Anterior cingulate cortex (tissue), 58 donors: ENCODE measurements around the gene ARHGAP20.

Experiments used
- DNase-seq, 58 donors: peaks; one replicate each; lab custom pipeline; 2025; lab: John Stamatoyannopoulos, UW

ARHGAP20 gene, protein sequence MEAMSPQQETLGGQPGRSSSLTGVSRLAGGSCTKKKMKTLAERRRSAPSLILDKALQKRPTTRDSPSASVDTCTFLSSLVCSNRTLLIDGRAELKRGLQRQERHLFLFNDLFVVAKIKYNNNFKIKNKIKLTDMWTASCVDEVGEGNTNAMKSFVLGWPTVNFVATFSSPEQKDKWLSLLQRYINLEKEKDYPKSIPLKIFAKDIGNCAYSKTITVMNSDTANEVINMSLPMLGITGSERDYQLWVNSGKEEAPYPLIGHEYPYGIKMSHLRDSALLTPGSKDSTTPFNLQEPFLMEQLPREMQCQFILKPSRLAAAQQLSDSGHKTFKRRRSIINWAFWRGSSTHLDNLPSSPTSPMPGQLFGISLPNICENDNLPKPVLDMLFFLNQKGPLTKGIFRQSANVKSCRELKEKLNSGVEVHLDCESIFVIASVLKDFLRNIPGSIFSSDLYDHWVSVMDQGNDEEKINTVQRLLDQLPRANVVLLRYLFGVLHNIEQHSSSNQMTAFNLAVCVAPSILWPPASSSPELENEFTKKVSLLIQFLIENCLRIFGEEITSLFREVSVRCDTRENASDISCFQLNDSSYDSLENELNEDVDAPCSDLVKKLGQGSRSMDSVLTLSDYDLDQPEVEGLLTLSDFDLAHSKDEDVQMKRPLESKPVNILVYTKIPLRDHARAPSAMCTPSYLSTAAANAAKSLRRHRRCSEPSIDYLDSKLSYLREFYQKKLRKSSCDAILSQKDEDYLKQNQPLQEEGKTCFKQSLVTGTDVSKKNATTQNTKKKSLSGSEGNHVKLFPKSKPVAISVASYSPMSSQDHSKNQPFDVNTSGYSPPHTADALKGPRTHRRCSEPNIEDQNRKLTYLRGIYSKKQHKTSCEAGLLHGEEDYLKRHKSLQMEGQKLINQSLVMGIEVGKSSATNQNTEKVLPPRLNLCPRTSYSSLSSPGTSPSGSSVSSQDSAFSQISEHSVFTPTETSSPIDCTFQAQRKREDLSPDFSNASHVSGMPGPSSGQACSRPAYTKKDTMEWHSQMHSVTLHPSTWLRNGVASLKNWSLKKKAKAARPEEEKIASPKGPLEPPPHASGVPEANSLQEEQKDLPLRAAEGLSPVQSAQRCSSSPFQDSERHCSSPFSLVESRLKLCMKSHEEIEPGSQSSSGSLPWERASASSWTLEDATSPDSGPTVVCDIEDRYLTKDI

DNA sequence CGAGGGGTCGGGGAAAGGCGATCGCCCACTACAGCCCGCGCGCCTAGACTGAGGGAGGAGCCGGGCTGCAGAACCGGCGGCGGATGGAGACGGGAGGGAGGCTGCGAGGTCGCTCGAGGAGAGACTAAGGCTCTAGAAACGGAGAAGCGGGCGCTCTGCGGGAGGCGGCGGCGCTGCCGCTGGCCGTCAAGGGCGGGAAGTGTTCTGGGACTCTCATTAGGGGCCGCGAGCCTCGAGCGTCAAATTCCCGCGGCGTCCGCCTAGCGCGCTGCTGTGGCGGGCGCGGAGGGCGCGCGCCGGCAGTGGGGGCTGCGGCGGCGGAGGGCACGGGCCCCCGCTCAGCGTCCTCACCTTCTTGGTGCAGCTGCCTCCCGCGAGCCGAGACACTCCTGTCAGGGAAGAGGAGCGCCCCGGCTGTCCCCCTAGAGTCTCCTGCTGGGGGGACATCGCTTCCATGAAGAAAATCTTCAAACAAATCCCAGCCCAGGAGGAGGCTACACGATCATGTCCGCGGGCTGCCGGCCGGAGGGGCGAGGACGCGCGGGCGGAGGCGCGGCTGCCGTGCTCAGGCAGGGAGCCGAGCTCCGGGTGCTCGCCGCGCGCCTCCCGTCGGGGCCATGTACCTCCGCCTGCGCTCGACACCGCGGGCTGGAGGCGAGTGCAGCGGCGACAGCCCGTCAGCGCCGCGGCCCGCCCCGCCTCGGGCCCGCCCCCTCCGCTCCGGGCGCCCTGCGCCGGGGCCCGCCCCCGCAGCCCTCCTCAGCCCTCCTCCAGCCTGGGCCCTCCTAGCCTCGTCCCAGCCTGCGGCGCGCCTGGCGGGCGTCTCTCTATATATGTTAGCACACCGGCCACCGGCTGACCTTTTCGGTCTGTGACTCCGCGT lies at the start of gene ARHGAP20:
ARHGAP20 (minus strand) TSS at position 662 of the 883 bp plus-strand sequence; CDS start at position 456, 206 bp downstream.
- DNase-seq, result peak in 48 of 58 donors; percentile 15 to 87 (median 58)

DNA sequence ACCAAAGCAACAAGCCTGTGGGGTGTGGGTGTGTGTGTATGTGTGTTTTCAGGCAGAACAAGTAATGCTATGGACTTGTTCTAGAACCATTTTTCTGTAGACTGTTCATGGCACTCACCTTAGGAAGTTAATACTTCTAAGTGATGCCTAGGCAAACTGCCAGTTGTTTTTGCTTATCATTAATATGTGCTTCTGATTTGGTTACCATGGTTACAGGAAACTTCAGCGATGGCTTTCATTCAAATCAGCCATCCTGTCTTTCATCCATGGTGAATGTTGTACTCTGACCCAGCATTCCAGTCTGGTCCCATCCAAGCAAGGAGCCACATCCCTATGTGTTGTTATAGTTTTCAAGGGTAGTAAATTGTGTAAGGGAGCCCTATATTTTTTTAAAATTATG lies 49.8 kb upstream of the ARHGAP20 start:
- no peak for DNase-seq

DNA sequence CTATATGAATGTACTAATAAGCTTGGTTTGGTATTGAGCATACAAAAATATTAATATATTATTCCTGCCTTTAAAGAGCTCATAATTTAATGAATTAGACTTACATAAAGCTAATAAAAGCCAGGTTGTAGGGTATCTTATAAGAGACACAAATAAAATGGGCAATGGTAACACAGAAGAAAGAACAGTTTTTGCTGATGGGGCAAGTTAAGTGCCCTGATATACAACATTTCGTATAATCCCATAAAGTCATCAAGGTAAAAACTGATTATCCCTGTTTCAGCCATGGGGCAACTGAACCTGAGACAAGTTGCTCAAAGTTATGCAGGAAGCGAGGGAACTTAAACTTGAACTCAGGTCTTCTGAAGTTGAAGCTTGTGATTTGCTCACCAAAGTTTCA lies 48.9 kb upstream of the ARHGAP20 start:
- no peak for DNase-seq

DNA sequence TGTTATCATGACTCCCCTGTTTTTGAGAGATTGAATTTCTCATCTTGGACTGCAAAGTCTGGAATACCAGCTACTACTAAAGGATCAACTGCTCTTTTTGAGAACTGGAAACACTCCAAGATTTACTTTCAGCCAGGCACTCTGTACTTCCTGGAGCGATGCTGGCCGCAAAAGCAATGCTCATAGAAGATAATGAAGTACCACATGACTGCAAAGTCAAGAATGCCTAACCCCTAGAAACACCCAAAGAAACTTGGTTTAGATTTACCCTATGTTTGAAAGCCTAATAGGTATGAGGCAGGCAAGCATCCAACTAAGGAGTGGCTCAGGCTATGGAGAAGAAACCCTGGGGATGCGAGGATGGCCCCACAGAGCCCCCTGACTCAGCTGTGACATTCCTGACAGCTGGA lies 47.7 kb upstream of the ARHGAP20 start:
- DNase-seq, result no peak

DNA sequence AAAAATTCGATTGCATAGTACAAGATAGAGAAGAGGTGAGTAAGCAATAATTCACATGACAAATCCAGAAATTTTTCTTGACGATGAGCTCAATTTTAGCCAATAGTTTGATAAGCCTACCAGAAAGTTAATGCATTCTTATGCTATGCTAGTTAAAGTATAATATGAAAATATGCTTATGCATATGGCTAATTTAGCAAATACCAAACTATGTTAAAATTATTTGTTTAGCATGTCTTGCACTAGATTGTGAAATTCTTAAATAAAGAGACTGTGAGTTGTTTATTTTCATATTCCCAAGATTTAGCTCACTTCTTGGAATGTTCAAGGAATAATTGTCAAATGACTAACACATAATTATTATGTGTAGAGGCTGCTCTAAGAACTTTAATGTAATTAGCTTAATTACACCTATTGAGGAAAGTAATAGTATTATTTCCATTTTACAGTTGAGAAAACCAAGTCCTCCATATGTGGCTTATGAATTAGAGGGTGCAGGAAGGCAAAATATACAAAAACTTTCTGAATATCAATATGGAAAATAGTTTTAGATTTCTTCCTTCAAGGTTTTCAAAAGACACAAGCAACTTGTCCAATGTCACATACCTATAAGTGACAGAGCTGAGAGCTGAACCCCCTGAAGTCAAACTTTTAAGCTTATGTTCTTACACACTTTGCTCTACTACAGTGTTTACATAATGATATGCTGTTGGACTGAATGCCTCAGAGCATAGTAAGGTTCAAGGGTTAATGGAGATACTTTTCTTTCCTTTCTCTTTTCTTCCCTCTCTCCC lies 45.9 kb upstream of the ARHGAP20 start:
- DNase-seq, result no peak

DNA sequence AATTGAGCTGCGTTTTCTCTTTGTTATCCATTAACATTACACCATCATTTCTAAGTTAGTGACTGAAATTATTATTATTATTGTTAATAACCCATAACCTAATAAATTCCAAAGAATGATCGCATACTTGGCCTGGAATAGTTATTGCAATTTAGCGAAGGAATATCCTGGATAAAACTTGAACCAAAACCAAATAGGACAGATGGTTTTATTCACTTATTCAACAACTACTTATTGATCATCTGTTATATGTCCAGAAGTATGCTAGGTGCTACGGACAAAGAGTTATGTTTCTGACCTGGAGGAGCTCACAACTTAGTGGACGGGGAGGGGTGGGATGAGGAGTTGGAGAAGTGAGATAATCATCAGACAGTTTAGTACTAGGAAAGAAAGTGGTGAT lies 44.8 kb upstream of the ARHGAP20 start:
- DNase-seq, result no peak

DNA sequence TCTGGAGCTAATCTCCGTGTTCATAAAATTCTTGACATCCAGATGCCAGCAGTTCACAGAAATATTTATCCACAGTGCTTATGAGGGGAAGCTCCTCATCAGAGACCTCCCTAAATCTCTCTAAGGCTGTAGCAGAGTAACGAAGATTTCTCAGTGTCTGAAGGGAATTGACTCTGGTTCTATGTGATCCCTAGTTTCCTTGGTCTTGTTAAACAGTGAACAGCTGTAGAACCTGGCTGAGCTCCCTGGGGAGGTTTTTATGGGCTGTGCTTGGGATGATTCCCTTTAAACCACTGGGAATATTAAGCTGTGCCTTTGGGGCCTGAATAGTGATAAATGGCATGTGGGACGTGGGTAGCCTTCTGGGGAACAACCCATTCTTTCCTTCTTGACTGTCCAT lies 43.7 kb upstream of the ARHGAP20 start:
- no peak for DNase-seq

DNA sequence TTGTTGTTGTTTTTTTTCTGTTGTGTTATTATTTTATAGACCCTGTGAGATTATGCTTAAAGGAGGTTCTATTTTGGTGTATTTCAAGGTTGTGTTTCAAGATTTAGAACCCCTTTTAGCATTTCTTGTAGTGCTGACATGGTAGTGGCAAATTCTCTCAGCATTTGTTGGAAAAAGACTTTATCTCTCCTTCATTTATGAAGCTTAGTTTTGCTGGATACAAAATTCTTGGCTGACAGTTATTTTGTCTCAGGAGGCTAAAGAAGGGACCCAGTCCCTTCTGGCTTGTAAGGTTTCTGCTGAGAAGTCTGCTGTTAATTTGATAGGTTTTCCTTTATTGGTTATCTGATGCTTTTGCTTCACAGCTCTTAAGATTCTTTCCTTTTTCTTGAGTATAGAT lies 40.7 kb upstream of the ARHGAP20 start:
- DNase-seq, result no peak

DNA sequence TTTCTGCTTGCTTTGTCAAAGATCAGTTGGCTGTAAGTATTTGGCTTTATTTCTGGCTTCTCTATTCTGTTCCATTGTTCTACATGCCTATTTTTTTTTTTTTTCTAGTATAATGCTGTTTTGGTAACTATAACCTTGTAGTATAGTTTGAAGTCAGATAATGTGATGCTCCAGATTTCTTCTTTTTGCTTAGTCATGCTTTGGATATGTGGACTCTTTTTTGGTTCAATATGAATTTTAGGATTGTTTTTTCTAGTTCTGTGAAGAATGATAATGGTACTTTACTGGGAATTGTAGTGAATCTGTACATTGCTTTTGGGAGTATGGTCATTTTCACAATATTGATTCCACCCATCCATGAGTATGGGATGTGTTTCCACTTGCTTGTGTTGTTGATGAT lies 37.9 kb upstream of the ARHGAP20 start:
- no peak for DNase-seq

DNA sequence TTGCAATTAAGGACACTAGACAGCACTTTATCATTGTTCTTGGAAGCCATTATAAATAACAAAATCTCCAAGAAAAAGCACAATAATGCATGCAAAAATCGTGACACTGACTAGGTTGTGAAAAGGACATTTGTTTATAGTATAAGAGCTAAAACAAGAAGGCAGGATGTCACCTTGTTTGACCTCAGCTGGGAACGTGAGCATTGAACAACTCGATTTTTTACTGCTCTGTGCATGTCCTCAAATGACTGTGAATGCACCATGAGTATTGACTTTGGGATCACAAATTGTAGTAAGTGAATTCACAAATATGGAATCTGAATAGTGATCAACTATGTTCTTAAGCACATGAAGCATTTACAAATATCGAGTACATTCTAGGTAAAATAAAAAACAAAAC lies 35.3 kb upstream of the ARHGAP20 start:
- no peak for DNase-seq

DNA sequence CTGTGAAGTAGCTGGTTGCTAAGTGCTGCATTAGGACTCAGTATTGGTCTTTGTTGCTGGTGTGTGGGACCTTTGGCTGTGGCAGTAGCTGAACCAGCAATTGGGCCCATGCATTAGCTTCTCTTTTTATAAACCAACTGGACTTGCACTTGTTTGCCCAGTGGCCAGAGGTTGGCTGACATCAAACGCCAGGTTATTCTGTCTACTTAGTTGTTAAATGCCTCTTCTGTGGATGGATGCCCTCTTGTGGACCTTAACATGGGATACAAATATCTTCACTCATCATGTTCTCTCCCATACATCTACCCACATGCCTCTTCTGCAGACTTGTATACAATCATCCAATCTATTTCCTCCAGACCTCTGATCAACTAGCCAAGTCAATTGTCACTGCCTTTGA lies 26.4 kb upstream of the ARHGAP20 start:
- DNase-seq, result no peak

DNA sequence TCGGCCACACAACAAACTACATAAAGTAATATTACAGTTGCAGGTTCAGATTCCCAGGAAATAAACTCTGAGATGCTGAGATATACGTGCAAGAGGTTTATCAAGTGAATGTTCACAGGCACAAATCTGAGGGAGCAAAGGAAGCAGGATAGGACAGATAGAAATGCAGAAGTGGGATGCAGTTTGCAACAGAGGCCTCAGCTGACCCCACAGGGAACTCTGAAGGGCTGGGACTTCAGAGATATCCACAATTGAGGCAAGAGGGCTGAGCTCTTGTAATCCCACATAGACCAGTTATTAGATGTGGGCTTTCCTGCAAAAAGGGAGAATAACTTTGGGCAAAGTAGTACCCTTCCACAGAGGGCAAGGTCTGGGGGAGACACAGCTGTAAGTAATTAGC lies 25.4 kb upstream of the ARHGAP20 start:
- DNase-seq, result no peak

DNA sequence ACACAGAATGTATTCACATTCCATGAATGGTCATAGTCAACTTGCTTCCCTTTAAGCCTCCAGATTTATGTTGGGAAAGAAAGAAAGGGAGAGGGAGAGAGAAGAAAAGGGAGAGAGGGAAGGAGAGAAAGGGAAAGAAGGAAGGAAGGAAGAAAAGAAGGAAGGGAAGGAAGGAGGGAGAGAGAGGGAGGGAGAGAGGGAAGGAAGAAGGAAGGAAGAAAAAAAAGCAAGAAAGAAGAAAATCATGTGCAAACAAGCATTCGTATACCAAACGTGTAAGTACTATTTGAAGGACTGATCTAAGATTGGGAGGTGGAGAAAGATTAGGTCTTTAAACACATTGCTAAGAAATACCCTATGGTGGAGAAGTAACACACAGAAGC lies 23.9 kb upstream of the ARHGAP20 start:
- DNase-seq, result no peak

DNA sequence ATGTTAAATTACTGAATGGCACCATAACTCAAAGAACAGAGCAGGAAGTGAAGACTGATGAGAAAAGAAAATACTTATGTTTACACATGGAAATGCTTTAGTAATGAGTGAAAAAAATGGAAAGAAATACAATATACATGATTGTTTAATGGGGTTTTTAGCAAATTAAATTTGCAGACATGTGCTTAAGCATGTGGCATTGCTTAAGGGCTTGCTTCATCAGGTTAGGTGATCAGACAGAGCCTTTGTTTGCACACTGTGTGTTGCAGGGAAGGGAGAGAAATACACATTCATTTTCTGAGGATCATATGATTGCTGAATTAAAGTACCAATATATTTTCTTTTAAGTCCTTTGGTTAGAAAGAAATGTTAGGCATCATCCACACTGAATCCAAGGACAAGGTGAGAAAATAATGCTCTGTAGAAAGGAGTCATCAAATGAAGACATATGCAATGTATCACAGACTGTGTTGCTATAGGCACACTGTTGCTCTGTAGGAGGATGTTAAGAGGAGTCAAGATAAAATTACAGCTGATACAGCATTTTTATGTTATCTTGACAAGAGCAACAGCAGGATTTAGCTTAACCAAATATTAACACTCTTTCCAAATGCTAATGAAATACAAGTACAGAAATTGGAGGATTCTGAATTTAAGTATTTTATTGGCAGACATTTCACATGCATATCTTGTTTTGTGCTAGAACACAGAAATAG lies 23.4 kb upstream of the ARHGAP20 start:
- DNase-seq, result no peak

DNA sequence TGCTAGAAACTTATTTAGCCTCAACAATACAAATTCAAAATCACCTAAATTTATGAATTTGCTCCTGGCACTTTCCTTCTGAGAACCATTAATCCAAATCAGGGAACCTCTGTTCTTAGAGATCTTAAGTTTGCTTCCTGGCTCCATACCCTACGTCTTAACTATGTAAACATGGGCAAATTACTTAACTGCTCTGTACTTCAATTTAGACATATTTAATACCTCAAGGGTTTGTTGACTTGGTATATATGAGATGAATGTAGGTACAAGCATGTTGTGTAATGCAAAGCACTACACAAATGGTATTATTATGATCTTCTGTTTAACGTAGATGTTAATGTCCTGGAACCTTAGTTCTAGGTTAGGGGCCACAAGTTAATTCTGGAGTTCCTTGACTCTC lies 22.6 kb upstream of the ARHGAP20 start:
- DNase-seq, result no peak

DNA sequence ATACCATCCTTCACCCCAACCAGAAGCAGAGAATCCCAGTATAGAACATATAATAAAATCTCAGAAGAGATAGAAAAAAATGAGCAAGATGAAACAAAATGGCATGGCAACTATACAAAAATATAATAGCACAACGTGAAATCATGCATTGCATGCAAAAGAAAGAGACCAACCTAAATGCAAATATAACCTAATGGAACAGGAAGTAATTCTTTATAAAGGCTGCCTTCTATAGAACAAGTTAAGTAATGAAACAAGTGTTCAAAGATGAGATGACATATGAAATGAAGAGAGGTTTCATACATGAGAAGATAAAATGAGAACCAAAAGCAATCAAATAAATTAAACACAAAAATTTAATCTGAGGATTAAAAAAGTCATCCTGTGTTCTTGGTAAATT lies 18.5 kb upstream of the ARHGAP20 start:
- no peak for DNase-seq

DNA sequence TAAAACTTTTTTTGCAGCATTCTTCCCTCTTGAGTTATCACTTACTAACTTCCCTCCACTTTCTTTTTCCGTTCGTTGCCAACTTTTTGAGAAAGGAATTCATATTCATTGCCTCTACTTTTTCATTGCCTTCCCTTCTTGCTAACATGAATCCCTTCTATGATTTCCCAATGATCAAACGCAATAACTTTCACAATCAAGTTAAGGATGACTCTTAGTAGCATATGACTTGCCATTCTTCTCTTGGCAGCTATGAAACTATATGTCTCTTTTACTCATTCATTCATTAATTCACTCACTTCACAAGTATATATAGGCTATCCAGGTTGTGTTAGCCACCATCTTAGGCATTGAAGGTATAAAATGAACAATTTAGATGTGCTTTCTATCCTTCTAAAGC lies 16.6 kb upstream of the ARHGAP20 start:
- no peak for DNase-seq

DNA sequence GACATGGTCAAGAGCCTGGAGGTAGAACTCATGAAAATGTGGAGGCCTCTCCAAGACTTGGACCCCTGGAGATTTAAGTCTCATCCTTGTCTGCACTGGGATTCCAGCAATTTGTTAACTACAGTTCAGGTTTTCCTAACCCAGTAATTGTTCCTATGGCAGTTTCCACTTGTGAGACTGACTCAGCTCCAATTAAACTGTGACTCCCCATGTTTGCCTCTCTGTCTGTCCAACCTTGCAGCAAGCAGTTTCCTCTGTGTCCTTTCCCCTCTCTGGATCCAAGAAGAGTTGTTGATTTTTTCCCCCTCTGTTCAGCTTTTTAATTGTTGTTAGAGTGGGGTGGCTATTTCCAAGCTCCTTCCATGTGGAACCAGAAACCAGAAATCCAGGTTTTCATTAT lies 16.2 kb upstream of the ARHGAP20 start:
- DNase-seq, result no peak

DNA sequence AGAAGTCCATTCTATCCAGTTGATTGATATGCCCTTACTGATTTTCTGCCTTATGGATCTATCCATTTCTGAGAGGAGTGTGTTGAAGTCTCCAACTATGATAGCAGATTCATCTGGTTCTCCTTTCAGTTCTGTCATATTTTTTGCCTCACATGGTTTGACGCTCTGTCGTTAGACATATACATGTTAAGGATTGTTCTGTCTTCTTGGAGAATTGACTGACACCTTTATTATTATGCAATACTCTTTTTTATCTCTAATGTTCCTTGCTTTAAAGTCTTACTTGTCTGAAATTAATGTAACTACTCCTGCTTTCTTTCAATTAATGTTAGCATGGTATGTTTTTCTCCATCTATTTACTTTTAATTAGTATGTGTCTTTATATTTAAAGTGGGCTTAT lies 12.1 kb upstream of the ARHGAP20 start:
- no peak for DNase-seq
